GM21576 (cell line): ENCODE measurements around the gene AMOTL2.

Source experiments
- ATAC-seq: cut with Tn5 transposase; IDR thresholded peaks from one replicate; pipeline ENCODE4 v1.9.1; 2021; ENCODE audit warnings: mild to moderate bottlenecking, moderate library complexity; ENCODE audit not compliant: unreplicated experiment

Gene AMOTL2

GRCh38 chr3:134366928-134367811 is 7.1 kb downstream of the AMOTL2 start:
- ATAC-seq = no peak

GRCh38 chr3:134366221-134366927 is 7.9 kb downstream of the AMOTL2 start:
- ATAC-seq = no peak

GRCh38 chr3:134365766-134366065 is 8.5 kb downstream of the AMOTL2 start:
- no peak for ATAC-seq

GRCh38 chr3:134364936-134365765 is 9.1 kb downstream of the AMOTL2 start:
- ATAC-seq = no peak

GRCh38 chr3:134364061-134364935 is 9.9 kb downstream of the AMOTL2 start:
- ATAC-seq = no peak

GRCh38 chr3:134363381-134363755 is 10.9 kb downstream of the AMOTL2 start:
- no peak for ATAC-seq

- ATAC-seq = no peak
Measured at GRCh38 chr3:134362670-134363380, 11.4 kb downstream of the AMOTL2 start.

GRCh38 chr3:134362221-134362620 is 12.0 kb downstream of the AMOTL2 start:
- no peak for ATAC-seq

- no peak for ATAC-seq
Measured at GRCh38 chr3:134361162-134361835, 12.9 kb downstream of the AMOTL2 start.

GRCh38 chr3:134360046-134360445 is 14.2 kb downstream of the AMOTL2 start:
- ATAC-seq = no peak

- ATAC-seq = no peak
Measured at GRCh38 chr3:134359121-134360010, 14.9 kb downstream of the AMOTL2 start.

GRCh38 chr3:134357914-134358811 is 16.1 kb downstream of the AMOTL2 start:
- ATAC-seq = no peak

- ATAC-seq = no peak
Measured at GRCh38 chr3:134357261-134357913, 16.9 kb downstream of the AMOTL2 start.

- ATAC-seq = no peak
Measured at GRCh38 chr3:134356411-134357040, 17.7 kb downstream of the AMOTL2 start.

- no peak for ATAC-seq
Measured at GRCh38 chr3:134355416-134355815, 18.8 kb downstream of the AMOTL2 start.

GRCh38 chr3:134354612-134355251 is 19.5 kb downstream of the AMOTL2 start:
- no peak for ATAC-seq
